CD1c-positive myeloid dendritic cell (primary cell): ENCODE results near the gene PRKAG2.
"Not testable (repeated sequence)": the region's sequence is repeated elsewhere in the genome, so short reads cannot be mapped to it uniquely, and the experiment has no call there.

Source experiments
- DNase-seq: peaks from one replicate; pipeline ENCODE4 v3.0.0-alpha.2; 2016; ENCODE audit errors: extremely low spot score

PRKAG2 gene

DNA sequence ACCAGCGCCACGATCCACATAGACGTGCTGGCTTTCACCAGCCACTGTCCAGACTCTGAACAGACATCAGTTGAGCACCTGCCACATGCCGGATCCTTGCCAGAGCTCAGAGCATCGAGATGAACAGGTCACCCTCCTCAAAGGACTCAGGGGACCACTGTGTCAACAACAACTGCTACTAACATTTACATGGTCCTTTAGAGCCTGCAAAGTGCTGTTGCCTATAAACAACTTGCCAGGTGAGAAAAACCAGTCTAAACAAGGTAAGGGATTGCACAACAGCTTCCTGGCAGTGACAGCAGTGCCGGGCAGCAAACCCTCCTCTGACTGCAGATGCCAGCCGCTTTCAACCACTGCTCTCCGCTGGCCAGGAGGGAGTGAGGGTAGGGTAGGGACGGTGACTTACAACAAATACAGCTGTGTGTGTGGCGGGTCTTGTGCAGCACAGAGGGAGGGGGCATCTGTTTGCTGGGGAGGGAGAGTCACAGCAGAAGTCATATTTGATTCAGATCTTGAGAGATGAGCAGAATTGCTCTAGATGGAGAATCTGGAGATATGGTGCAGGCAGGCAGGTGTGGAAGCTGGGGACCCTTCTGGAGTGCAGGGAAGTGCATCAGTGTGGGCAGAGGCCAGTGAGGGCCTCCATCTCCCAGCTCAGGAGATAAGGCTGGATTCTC, 324.4 kb downstream of the PRKAG2 start:
- no peak for DNase-seq

DNA sequence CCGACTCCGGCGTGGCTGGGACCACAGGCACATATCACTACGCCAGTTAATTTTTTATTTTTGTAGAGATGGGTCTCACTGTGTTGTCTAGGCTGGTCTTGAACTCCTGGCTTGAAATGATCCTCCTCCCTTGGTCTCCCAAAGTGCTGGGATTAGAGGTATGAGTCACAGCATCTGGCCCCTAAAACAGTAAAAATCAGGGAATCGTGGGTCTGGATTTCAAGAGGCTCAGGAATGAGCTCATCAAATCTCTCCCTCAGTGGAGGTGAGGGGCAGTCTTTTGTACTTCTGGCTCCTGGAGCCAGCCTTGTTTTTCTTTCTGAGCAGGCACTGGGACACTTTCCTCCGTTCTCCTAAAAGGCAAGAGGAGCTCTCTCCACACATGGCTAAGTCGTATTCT, 325.1 kb downstream of the PRKAG2 start:
- DNase-seq: no peak

DNA sequence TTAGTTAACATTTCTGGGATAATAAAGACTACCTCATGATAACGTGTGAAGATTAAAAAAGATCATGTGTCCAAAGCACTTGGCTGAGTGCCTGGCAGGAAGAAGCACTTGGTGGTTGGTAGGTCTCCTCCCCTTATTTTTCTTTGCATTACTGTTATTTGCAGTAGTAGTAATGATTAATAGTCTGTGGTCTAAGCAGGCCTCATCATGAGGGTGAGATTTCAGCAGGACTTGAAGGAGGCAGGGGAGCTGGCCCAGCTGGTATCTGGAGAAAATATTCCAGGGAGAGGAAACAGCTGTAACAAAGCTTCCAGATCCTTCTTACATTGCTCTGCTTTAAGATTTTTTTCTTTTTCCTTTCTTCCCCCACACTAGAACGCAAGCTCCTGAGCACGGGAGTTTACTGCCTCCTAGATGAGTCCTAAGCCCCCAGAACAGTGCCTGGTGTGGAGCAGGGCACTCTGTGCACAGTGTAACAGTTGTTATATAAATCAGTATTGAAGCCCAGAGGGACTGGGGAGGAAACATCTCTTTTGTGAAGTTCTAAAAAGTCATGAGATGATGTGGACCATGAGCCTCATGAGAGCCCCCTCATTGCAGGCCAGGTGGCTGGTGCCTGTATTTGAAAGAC, 326.1 kb downstream of the PRKAG2 start:
- no peak for DNase-seq

DNA sequence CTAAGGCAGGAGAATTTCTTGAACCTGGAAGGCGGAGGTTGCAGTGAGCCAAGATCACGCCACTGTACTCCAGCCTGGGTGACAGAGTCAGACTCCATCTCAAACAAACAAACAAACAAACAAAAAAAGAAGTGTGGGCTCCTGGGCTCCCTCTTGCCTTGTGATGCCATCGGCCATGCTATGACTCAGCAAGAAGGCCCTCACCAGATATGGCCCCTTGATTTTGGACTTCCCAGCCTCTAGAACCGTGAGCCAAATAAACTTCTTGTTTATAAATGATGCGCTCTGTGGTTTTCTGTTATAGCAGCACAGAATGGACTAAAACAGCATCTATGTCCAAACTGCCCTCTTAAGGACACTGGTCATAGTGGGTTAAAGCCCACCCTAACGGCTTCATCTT, 327.3 kb downstream of the PRKAG2 start:
- DNase-seq: no peak

DNA sequence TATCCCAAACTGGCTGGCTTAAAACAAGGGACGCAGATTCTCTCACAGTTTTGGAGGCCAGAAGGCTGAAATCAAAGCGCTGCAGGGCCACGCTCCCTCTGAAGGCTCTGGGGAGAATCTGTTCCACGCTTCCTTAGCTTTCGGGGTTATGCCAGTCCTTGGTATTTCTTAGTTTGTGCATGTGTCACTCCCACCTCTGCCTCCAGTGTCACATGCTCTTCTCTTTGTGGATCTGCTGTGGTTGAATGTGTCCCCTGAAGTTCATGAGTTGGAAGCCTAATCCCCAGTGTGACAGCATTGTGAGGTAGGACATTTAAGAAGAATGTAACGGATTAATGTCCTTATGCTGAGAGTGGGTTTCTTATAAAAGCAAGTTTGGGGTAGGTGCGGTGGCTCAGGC, 327.8 kb downstream of the PRKAG2 start:
- no peak for DNase-seq

DNA sequence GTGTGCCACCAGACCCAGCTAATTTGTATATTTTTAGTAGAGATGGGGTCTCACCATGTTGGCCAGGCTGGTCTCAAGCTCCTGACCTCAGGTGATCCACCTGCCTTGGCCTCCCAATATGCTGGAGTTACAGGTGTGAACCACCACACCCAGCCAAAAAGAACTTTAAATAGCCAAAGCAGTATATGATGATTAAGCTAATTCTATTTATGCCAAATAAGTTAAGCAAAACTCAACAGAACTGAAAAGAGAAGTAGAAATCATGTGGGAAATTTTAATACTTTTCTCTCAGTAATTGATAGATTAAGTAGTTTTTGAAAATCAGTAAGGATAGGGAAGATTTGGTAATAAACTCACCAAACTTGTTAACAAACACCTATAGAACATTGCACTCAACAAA, 332.7 kb downstream of the PRKAG2 start:
- no peak for DNase-seq

DNA sequence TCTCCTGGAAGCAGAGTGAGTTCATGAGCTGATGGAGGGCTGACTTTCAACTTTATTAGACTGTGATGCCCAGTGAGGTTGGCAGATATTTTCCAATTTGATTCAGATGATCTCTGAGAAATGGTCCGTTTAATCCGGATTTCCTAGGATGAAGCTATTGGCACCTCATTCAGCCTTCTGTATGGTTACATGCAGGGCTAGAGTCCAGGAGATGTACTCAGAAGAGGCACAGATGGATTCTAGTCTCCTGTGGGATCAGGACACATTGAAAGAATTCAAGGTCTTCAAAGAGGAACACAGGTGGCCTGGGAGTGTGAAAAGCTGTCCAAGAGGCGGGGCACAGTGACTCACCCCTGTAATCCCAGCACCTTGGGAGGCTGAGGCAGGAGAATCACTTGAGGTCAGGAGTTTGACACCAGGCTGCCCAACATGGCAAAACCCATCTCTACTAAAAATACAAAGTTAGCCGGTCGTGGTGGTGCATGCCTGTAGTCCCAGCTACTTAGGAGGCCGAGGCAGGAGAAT, 334.2 kb downstream of the PRKAG2 start:
- no peak for DNase-seq

DNA sequence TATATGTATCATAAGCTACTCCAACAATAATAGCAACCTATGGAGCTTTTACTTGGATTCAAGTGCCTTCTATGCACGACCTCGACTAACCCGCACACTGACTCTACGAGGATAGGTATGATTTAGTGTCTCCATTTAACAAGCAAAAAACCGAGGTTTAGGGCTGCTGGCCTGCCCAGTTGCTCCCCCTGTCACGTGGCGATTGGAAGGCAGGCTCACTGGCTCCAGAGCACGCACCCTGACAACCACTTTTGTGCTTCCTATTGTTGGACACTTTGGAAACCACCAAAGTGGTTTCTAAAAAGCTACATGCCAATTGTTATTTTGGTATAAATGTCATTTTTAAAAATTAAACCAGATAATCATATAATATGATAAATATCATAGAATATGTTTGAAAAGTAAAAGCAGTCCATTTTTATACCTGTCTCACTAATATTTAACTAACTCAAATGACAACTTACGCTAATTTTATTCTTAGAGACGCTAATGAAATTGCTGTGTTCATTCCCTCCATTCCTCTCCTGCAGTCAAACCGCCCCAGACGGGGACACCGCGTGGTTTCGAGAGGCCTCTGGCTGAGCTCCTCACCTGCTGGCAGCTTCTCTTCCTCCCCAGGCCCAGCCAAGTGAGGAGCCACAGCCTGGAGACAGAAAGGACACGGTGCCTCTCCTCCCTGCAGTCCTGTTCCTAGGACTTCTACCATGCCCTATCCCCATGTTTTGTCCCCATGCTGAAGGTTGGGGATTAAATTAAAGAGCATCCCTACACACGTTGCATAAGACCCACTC, 335.0 kb downstream of the PRKAG2 start:
- DNase-seq: no peak

DNA sequence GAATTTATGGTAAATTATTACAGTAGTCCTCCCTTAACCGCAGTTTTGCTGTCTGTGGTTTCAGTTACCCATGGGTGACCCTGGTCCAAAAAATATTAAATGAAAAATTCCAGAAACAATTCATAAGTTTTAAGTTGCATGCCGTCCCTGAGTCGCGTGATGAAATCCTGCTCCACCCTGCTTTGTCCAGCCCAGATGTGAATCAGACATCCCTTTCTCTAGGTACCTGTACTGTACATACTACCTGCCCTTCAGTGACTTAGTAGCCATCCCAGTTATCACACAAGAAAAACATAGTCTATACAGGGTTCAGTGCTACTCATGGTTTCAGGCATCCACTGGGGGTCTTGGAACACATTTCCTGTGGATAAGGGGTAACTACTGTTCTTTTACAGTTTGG, 336.8 kb downstream of the PRKAG2 start:
- DNase-seq: no peak

DNA sequence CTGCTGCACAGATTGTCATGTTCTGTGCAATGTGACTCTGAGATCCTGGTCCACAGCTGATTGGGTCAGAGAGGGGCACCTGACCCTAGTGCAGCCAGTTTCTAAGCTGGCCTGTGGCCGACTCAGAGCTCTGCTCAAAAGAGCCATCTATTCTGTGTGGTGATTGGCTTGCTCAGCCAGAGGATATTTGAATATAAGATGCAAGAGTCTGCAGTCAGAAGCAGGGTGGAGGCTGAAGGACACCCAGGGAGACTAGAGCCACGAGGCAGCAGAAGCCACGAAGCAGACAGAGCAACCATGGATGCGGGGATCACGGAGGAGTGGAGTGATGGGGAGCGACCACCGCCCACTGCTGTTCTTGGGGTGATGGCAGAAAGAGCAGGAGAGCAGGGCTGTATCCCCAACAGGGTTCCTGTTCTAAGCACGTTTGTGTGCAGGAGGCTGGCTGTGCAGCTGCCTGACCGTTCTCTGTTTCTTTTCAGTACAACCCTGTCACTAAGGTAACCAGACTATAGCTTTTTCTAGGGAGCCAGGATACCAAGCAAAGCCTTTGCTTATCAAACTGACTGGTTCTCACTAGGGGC, 337.7 kb downstream of the PRKAG2 start:
- DNase-seq: no peak

DNA sequence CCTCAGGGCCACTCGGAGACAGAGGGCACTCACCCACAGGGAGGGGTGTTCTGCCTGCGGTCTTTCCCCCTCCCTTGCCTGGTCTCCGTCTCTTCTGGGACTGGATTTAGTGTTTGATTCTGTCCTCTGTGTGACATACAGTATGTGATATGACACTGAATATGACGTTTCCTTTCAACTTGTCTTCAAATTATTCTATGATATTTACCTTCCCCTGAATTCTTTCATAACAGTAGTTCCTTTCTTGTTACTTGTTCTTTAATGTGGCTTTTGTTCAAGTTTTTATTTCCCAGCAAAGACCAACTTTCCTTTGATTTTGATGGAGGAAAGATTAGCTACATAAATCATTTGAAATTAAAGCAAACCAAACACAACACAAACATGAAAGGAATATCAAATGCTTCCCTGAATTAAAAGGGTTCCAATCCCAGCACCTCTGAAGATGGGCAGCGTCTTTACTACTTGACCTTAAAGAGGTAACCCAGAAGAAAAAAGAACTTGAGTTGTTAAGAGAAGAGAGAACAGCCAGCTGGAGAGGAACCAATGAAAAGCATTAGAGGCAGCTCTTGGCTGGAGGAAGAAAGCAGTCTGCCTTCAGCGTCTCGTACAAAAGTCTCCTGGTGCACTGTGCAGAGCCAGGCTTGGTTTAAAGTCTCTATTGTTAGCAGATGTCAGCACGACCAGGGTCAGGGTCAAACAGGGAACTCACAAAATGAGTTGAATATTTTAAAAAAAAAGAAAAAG, 338.9 kb downstream of the PRKAG2 start:
- DNase-seq: no peak

DNA sequence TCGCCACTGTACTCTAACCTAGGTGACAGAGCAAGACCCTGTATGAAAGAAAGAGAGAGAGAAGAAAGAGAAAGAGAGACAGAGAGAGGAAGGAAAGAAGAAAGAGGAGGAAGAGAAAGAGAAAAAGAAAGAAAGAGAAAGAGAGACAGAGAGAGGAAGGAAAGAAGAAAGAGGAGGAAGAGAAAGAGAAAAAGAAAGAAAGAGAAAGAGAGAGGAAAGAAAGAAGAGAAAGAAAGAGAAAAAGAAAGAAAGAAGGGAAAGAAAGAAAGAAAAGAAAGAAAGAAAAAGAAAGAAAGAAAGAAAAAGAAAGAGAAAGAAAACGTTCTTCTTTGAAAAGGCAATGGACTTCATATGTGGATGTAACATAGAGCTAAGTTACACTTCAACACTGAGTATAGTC, 340.7 kb downstream of the PRKAG2 start:
- DNase-seq: not testable (repeated sequence)

DNA sequence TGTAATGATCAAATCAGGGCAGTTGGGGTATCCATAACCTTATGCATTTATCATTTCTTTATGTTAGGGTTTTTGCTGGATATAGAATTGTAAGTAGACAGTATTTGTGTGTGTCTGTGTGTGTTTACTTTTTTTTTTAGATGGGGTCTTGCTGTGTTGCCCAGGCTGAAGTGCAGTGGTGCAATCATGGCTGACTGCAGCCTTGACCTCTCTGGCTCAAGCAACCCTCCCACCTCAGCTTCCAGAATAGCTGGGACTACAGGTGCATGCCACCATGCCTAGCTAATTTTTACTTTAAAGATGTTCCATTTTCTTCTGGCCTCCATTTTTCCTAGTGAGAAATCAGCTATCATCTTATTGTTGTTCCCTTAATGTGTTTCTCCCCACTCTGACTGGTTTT, 347.1 kb downstream of the PRKAG2 start:
- no peak for DNase-seq

DNA sequence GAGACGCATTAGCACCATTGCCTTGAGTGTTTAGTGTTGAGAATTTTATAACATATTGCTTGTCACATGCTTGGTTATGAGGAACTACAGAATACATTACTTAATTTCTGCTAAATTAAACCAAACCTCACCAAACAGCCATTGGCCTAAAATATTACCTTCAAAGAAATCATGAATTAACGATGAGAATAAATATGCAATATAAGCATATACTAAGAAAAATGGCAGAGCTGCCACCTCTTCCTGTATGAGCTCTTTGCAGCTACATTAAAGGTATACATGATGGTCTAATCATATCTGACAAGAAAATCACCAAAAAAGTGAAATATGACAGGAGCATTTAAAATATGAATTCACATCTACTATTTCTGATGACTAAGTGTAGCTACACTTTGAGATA, 352.1 kb downstream of the PRKAG2 start:
- no peak for DNase-seq

DNA sequence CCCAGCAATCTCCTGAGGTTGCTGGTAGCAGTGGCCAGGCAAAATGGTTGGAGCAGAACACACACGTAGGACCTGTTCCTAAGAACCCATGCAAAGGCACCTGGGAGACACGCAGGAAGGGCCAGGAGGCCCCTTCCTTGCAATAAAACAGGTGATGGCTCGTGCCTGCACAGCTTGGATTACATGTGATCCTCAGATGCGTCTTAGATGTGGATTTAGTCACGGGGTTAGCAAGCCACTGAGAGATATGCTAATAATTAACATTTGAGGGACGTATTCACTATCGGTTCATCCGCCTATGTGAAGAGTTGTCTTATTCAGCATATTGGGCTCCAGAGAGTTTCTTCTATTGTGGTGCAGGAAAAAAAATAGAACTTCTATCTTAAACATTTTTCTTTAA, 352.6 kb downstream of the PRKAG2 start:
- no peak for DNase-seq

DNA sequence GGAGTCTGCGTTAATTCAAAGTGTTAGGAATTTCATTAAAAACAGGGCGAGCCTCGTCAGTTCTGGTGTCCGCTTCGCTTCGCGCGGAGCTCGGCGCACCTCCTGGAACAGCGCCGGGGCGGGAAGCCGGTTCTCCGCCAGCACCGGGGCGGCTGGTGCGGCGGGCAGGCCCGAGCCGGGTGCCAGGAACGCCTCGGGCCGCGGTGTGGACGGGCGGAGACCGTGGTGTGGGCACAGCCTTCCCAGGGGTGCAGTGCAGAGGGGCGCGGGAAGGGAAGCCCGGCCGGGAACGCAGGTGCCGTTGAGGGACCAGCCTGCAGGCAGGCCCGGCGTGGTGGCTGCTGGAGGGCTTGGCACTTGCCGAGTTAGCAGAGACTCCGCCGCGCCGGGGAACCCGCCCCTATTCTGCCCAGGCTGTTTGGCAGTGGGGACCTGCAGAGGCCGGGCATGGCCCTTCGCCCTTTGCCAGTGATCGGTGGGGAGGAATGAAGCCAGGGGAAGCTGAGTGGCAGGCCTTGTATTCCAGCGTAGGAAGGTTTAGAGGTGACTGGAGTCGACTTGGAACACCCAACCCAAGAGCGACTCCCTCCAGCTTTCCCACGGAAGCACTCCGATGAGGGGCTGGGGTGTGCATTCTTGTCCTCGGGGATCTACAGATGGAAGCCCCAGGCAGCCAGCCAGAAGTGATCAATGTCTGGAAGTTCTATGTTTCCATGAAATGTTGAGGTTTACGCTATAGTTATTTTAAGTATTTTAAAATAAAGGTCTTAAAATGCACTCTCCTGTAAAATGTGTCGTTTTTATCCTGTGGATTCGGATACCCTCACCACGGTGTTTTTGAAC, 356.3 kb downstream of the PRKAG2 start:
- DNase-seq: peak; percentile 31

DNA sequence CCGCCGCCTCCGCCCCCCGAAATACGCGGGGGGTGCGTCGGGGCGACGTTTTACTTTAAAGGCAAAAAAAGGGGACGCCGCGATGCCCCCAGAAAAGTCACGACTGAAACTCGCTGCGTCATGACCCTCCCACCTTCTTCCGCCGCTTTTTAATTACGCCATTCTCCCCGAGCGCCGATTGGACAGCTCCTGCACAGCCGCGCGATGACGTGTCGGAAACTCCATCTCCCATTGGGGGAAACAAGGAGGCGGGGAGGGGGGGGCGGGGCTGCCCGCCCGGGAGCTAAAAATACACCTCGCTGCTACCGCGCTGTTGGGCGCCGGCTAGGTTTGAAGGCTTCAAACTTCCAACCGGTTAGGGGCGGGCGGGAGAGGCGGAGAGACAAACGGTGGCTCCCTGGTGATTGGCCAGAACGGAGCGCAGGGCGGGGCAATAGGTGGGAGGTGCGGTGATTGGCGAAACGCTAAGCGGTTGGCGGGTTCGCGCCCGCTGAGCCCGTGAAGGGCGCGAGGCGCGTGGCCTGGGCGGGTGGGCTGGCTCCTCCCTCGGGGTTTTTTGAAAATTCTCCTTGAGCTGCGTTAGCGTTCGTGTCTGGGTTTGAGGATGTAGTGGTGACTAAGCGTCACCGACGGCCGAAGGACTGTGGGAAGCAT, 357.0 kb downstream of the PRKAG2 start, which contains the start of gene RHEB:
RHEB (minus strand) TSS at position 131 of the 654 bp plus-strand sequence. CDS start 384 bp downstream, outside the sequence.
- DNase-seq: peak; percentile 100

DNA sequence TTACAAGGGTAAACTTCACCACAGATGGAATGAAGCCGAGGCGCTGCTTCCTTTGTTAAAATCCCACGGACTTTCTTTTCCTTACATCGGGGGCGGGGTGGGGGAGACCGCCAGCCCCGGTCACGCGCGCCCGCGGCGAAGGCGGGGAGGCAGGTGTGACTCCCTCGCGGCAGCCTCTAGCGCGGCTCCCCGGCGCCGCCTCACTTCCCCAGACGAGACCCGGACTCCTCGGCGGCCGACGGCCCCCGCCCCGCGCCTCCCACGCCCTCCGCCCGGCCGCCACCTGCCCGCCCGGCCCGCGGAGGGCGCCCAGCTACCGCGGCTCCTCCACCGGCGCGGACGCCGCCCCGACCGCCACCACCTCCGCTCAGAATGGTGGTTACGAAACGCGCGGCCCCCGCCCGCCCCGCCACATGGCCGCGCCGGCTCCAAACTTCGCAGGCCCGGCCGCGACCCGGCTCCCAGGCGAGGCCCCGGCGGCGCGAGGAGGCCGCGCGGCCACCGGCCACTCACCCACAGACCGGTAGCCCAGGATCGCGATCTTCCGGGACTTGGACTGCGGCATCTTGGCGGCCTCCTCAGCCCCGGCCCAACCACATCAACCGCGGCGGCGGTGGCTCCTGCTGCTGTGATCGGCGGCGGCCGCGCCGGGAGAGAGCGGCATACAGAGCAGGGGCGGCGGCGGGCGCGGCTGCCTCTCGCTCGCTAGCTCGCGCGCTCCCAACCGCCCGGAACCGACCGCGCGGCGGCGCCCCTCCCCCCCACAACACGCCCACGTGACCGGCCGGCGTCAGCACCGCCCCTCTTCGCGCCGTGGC, 357.8 kb downstream of the PRKAG2 start:
- DNase-seq: peak; percentile 84
